ENCODE data around the gene EPAS1. TPM values are rescaled to one million over a fixed set of nuclear protein-coding genes. Genes with fewer than 3 reads are reported as not detected.

EPAS1 gene
- total RNA-seq, 4 donors from 2014 or later: 35.0 to 465 (median 202) TPM

DNA sequence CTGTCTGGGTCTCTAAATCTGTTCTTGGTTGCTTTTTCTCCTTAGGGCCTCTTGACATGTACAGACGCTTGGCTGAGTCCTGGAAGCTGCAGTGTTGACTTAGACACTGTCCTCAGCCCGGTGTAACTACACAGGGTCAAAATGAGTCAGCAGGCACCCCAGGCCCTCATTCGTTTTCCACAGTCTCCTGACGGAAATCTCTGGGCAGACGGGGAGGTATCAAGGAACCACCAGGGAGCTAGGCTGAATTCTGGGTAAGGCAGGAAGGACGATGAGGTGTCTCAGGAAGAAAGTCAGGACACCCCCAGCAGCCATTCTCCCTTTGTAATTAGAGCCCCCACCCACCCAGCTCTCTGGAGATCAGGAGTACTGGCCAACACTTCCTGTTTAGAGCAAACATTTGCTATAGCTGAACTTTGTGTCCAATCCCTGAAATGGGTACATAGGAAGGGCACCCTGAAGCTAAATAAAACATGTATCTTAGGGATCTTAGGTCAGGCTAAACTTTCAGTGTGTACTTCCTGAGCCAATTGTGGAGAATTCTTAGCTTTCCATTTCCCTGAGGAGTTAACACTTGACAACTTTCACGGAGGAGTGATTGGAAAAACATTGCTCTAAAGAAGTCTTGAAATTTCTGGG, 23.9 kb upstream of the EPAS1 start:
- intact Hi-C loops (cut with DNase I; ENCODE audit: low total_unique reads): no loop called here

GRCh38 chr2:46273919-46274318, 23.3 kb upstream of the EPAS1 start:
- no peaks in the 10 kb centered on the region for H3K4me1 ChIP-seq
- no peaks in the 10 kb centered on the region for H3K27me3 ChIP-seq
- H3K36me3 ChIP-seq: no peaks in the 10 kb centered on the region
- H3K4me3 ChIP-seq: no peak overlapping the region
- TF ChIP-seq, protein P1, sequence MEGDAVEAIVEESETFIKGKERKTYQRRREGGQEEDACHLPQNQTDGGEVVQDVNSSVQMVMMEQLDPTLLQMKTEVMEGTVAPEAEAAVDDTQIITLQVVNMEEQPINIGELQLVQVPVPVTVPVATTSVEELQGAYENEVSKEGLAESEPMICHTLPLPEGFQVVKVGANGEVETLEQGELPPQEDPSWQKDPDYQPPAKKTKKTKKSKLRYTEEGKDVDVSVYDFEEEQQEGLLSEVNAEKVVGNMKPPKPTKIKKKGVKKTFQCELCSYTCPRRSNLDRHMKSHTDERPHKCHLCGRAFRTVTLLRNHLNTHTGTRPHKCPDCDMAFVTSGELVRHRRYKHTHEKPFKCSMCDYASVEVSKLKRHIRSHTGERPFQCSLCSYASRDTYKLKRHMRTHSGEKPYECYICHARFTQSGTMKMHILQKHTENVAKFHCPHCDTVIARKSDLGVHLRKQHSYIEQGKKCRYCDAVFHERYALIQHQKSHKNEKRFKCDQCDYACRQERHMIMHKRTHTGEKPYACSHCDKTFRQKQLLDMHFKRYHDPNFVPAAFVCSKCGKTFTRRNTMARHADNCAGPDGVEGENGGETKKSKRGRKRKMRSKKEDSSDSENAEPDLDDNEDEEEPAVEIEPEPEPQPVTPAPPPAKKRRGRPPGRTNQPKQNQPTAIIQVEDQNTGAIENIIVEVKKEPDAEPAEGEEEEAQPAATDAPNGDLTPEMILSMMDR (IDR thresholded peaks at IDR 0.05): no peak
- TF ChIP-seq POLR2A (IDR thresholded peaks at IDR 0.05): no peak
- no peaks in the 10 kb centered on the region for H3K9me3 ChIP-seq
- no peak for DNase-seq
- peak overlapping the region; percentile 13 to 16 for H3K27ac ChIP-seq
- intact Hi-C loops (cut with DNase I; ENCODE audit: low total_unique reads): no loop called here

More for the DNA sequence above, 23.9 kb upstream of the EPAS1 start:
- Histone ChIP-seq H3K9me3 (no peaks in the 10 kb centered on the region), H3K27ac (peak overlapping the region; percentile 13 to 38), H3K36me3 (no peaks in the 10 kb centered on the region), H3K27me3 (no peaks in the 10 kb centered on the region), H3K4me3 (no peak overlapping the region), H3K4me1 (no peaks in the 10 kb centered on the region)
- TF ChIP-seq POLR2A (IDR thresholded peaks at IDR 0.05): no peak
- TF ChIP-seq, protein P1 (IDR thresholded peaks at IDR 0.05): no peak
- peak in 1 of 2 donors; percentile 38 for DNase-seq

- Histone ChIP-seq H3K27me3 (no peaks in the 10 kb centered on the region), H3K4me1 (no peaks in the 10 kb centered on the region), H3K27ac (no peak overlapping the region), H3K4me3 (no peak overlapping the region), H3K9me3 (no peaks in the 10 kb centered on the region), H3K36me3 (no peaks in the 10 kb centered on the region)
- no peak for TF ChIP-seq POLR2A (IDR thresholded peaks at IDR 0.05)
- TF ChIP-seq, protein P1 (IDR thresholded peaks at IDR 0.05): no peak
- DNase-seq: no peak
- intact Hi-C loops (cut with DNase I; ENCODE audit: low total_unique reads): no loop called here
Measured at GRCh38 chr2:46274586-46274985, 22.6 kb upstream of the EPAS1 start.

DNA sequence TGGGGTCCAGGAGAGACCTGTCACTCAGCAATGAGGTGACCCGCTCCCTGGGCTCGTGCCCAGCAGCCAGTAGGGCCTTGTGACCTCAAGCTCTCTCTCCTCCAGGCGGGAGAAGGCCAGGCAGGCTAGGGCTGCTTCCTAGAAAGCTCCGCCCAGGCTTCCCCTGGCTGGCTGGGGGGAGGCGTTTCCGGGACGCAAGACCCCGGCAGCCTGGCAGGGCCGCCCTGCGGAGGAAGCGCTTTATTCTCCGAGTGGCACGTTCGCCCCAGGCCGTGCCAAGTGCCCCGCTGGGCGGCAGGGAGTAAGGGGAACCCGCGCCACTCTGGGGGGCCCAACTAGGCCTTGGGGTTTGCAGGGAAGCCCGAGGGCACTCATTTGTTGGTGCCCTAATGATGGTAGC, 21.2 kb upstream of the EPAS1 start:
- DNase-seq: peak; percentile 43 to 59
- H3K9me3 ChIP-seq: no peaks in the 10 kb centered on the region
- intact Hi-C loops (cut with DNase I; ENCODE audit: low total_unique reads): no loop called here
- no peaks in the 10 kb centered on the region for H3K27me3 ChIP-seq
- H3K4me1 ChIP-seq: no peaks in the 10 kb centered on the region
- no peak for TF ChIP-seq POLR2A (IDR thresholded peaks at IDR 0.05)
- H3K27ac ChIP-seq: peak overlapping the region; percentile 24 to 46
- H3K36me3 ChIP-seq: no peaks in the 10 kb centered on the region
- H3K4me3 ChIP-seq: no peak overlapping the region

- no peaks in the 10 kb centered on the region for H3K27me3 ChIP-seq
- H3K27ac ChIP-seq: no peak overlapping the region
- H3K4me3 ChIP-seq: no peak overlapping the region
- intact Hi-C loops (cut with DNase I; ENCODE audit: low total_unique reads): no loop called here
- H3K36me3 ChIP-seq: no peaks in the 10 kb centered on the region
- no peak for TF ChIP-seq POLR2A (IDR thresholded peaks at IDR 0.05)
- TF ChIP-seq, protein P1 (IDR thresholded peaks at IDR 0.05): peak in 1 of 4 experiments; percentile 16
- no peaks in the 10 kb centered on the region for H3K9me3 ChIP-seq
- no peaks in the 10 kb centered on the region for H3K4me1 ChIP-seq
- no peak for DNase-seq
Measured at GRCh38 chr2:46276642-46277041, 20.6 kb upstream of the EPAS1 start.

Data from uterus (tissue), 4 donors.